Fibroblast of the aortic adventitia (primary cell): ENCODE results near the gene ZFHX3. TPM values are rescaled to one million over a fixed set of nuclear protein-coding genes. Genes with fewer than 3 reads are reported as not detected.

Experiments
- DNase-seq: peaks from one replicate; pipeline ENCODE4 v3.0.0-alpha.2; 2010; ENCODE audit warnings: low read depth
- H3K4me3 ChIP-seq: 2 replicates; pipeline ENCODE4 v1.5.1; 2011; ENCODE audit warnings: low read depth, mild to moderate bottlenecking, control low read depth, low read length, moderate library complexity
- CTCF ChIP-seq: IDR thresholded peaks from 2 replicates; pipeline ENCODE4 v1.5.1; 2011; ENCODE audit warnings: mild to moderate bottlenecking, low read length, control low read depth, inconsistent platforms; ENCODE audit not compliant: insufficient read depth
- total RNA-seq: library from RNA; depleted of rRNA; stranded (reverse); fragments of >200 nt; gene quantifications from 2 replicates; pipeline ENCODE4 v1.2.3, GENCODE V29; 2012; ENCODE audit warnings: low replicate concordance

The ZFHX3 gene
- total RNA-seq, 1 donor, result 8.1 TPM

GRCh38 chr16:72952404-72952803, 95.5 kb downstream of the ZFHX3 start:
- H3K4me3 ChIP-seq, result peak overlapping the region; percentile 31
- DNase-seq, result peak; percentile 16
- TF ChIP-seq CTCF, result no peak

- no peak for DNase-seq
- H3K4me3 ChIP-seq, result no peak overlapping the region
- TF ChIP-seq CTCF, result no peak
Observed at GRCh38 chr16:72951916-72952315, 96.0 kb downstream of the ZFHX3 start.

DNA sequence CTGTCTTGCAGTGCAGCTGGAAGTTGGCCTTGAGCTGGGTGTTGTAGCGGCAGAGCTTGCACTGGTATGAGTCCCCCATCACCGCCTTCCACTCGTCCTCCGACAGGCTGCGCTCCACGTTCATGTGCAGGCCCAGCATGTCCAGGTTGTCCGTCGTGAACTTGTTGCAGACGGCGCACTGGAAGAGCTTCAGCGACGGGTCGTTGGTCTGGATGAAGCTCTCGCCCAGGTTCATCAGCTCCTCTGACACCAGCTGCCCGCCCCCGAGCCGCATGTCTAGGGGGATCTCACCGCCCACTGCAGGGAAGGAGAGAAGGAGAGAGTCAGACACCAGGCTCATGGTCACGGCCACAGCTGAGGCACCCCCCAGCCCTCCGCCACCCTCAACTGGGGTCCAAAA, 97.3 kb downstream of the ZFHX3 start:
- TF ChIP-seq CTCF, result no peak
- no peak for DNase-seq

GRCh38 chr16:72948238-72948829, 99.6 kb downstream of the ZFHX3 start:
- TF ChIP-seq CTCF, result no peak
- DNase-seq, result no peak
- no peak overlapping the region for H3K4me3 ChIP-seq

More for the DNA sequence above, 97.3 kb downstream of the ZFHX3 start:
- H3K4me3 ChIP-seq, result no peak overlapping the region

- no peak overlapping the region for H3K4me3 ChIP-seq
- DNase-seq, result peak; percentile 25
- no peak for TF ChIP-seq CTCF
Observed at GRCh38 chr16:72947379-72948237, 100.3 kb downstream of the ZFHX3 start.

- peak; percentile 39 for DNase-seq
- H3K4me3 ChIP-seq, result no peak overlapping the region
- TF ChIP-seq CTCF, result no peak
Observed at GRCh38 chr16:72946474-72947194, 101.3 kb downstream of the ZFHX3 start.
